Activated CD8-positive, alpha-beta T cell treated with anti-CD3 and anti-CD28 coated beads, Interleukin-2, amount 10 ng/mL, durations not matched to agents 7 days and 5 days (primary cell): Measurements from ENCODE around the gene PREP. TPM values are rescaled to one million over a fixed set of nuclear protein-coding genes. Genes with fewer than 3 reads are reported as not detected.
"Not testable (repeated sequence)": the region's sequence is repeated elsewhere in the genome, so short reads cannot be mapped to it uniquely, and the experiment has no call there.

Experiments used
- ATAC-seq: fragments of 150-1000 bp; cut with Tn5 transposase; one replicate; pipeline ENCODE4 v1.10.0; 2021; ENCODE audit warnings: moderate library complexity
- CTCF ChIA-PET: fragments of 350-600 bp; sonication (Branson Sonifier 250); formaldehyde crosslinking; loops from one replicate; lab custom pipeline; 2021; ENCODE audit warnings: antibody characterized with exemption; lab: Charles Lee
- POLR2A ChIA-PET: fragments of 350-600 bp; sonication (Branson Sonifier 250); formaldehyde crosslinking; loops from one replicate; lab custom pipeline; 2021; ENCODE audit warnings: antibody characterized with exemption; lab: Charles Lee
- DNase-seq: peaks from one replicate; pipeline ENCODE4 v3.0.0-alpha.2; 2020
- H3K27ac Mint-ChIP-seq: one replicate; pipeline ENCODE4 v1.8.0; 2021; ENCODE audit warnings: mild to moderate bottlenecking, mixed read lengths
- H3K27me3 Mint-ChIP-seq: one replicate; pipeline ENCODE4 v1.8.0; 2021; ENCODE audit warnings: low read depth, mixed read lengths
- H3K36me3 Mint-ChIP-seq: one replicate; pipeline ENCODE4 v1.8.0; 2021; ENCODE audit warnings: low read depth, mixed read lengths
- H3K4me1 Mint-ChIP-seq: one replicate; pipeline ENCODE4 v1.8.0; 2021; ENCODE audit warnings: low read depth, mixed read lengths
- H3K4me3 Mint-ChIP-seq: one replicate; pipeline ENCODE4 v1.8.0; 2021; ENCODE audit warnings: mild to moderate bottlenecking, mixed read lengths
- H3K9me3 Mint-ChIP-seq: one replicate; pipeline ENCODE4 v1.8.0; 2022; ENCODE audit warnings: mixed read lengths; ENCODE audit not compliant: insufficient read depth
- total RNA-seq, 2 experiments: library from RNA; stranded (reverse); gene quantifications; one replicate each; pipeline ENCODE4 v1.2.3, GENCODE V29; 2021

The PREP gene
- total RNA-seq, 2 experiments from 2014 or later = 42.8 to 44.1 TPM

GRCh38 chr6:105429676-105430075, 26.8 kb upstream of the PREP start:
- H3K27ac Mint-ChIP-seq = no peak overlapping the region
- H3K9me3 Mint-ChIP-seq = no peaks in the 10 kb centered on the region
- H3K27me3 Mint-ChIP-seq = peaks cover 14% of the 10 kb centered on the region
- no peaks in the 10 kb centered on the region for H3K36me3 Mint-ChIP-seq
- H3K4me3 Mint-ChIP-seq = no peak overlapping the region
- no peak for ATAC-seq
- H3K4me1 Mint-ChIP-seq = no peaks in the 10 kb centered on the region
- DNase-seq = no peak
- CTCF ChIA-PET = interaction anchor here (0.6 to 4.4 kb wide), 7 partner anchors 14 to 794 kb away, joined by 3 to 37 read pairs (median 23); partner anchors contain the start of gene PRDM1
- POLR2A ChIA-PET = no interaction called here

- ChIA-PET CTCF (interaction anchor here (1.3 kb wide), 1 partner anchor 340 kb away, joined by 7 read pairs; no protein-coding TSS in a partner anchor), POLR2A (no interaction called here)
- H3K36me3 Mint-ChIP-seq = no peaks in the 10 kb centered on the region
- DNase-seq = no peak
- ATAC-seq = no peak
- H3K27ac Mint-ChIP-seq = no peak overlapping the region
- H3K4me1 Mint-ChIP-seq = no peaks in the 10 kb centered on the region
- no peaks in the 10 kb centered on the region for H3K9me3 Mint-ChIP-seq
- peaks cover 14% of the 10 kb centered on the region for H3K27me3 Mint-ChIP-seq
- no peak overlapping the region for H3K4me3 Mint-ChIP-seq
Measured at GRCh38 chr6:105428342-105428957, 25.6 kb upstream of the PREP start.

GRCh38 chr6:105424175-105424783, 21.4 kb upstream of the PREP start:
- H3K27ac Mint-ChIP-seq = no peak overlapping the region
- H3K36me3 Mint-ChIP-seq = no peaks in the 10 kb centered on the region

GRCh38 chr6:105416971-105417370, 14.1 kb upstream of the PREP start:
- DNase-seq, H3K4me1 Mint-ChIP-seq, ATAC-seq, POLR2A ChIA-PET, H3K4me3 Mint-ChIP-seq, H3K36me3 Mint-ChIP-seq, H3K27ac Mint-ChIP-seq, CTCF ChIA-PET: not testable (repeated sequence)
- H3K9me3 Mint-ChIP-seq = peaks cover 12% of the 10 kb centered on the region
- H3K27me3 Mint-ChIP-seq = peaks cover 39% of the 10 kb centered on the region

More at GRCh38 chr6:105424175-105424783, 21.4 kb upstream of the PREP start:
- no peak overlapping the region for H3K4me3 Mint-ChIP-seq
- CTCF ChIA-PET = interaction anchor here (1.9 to 2.7 kb wide), 2 partner anchors 336 kb away, joined by 11 to 23 read pairs; no protein-coding TSS in a partner anchor
- H3K27me3 Mint-ChIP-seq = peaks cover 15% of the 10 kb centered on the region
- DNase-seq (peak; percentile 77), ATAC-seq (peak; percentile 75)
- no peaks in the 10 kb centered on the region for H3K4me1 Mint-ChIP-seq
- POLR2A ChIA-PET = no interaction called here
- H3K9me3 Mint-ChIP-seq = no peaks in the 10 kb centered on the region

- ChIA-PET POLR2A (no interaction called here), CTCF (no interaction called here)
- H3K9me3 Mint-ChIP-seq = no peaks in the 10 kb centered on the region
- no peaks in the 10 kb centered on the region for H3K4me1 Mint-ChIP-seq
- DNase-seq (no peak), ATAC-seq (no peak)
- peaks cover 33% of the 10 kb centered on the region for H3K27me3 Mint-ChIP-seq
- H3K27ac Mint-ChIP-seq = no peak overlapping the region
- H3K36me3 Mint-ChIP-seq = no peaks in the 10 kb centered on the region
- no peak overlapping the region for H3K4me3 Mint-ChIP-seq
Measured at GRCh38 chr6:105409734-105410133, 6.9 kb upstream of the PREP start.

GRCh38 chr6:105402090-105402938, 568 bp downstream of the PREP start:
- CTCF ChIA-PET = interaction anchor here (0.6 to 1.3 kb wide), 29 partner anchors 9 to 1179 kb away, joined by 3 to 21 read pairs (median 4); no protein-coding TSS in a partner anchor
- POLR2A ChIA-PET = interaction anchor here (1.0 kb wide), 1 partner anchor 923 kb away, joined by 4 read pairs; the partner anchor contains the start of gene ATG5
- peaks cover 5% of the 10 kb centered on the region for H3K36me3 Mint-ChIP-seq
- H3K27me3 Mint-ChIP-seq = peaks cover under 1% of the 10 kb centered on the region
- H3K4me3 Mint-ChIP-seq = peak overlapping the region; percentile 91
- no peaks in the 10 kb centered on the region for H3K9me3 Mint-ChIP-seq
- peak overlapping the region; percentile 82 for H3K27ac Mint-ChIP-seq
- H3K4me1 Mint-ChIP-seq = peaks cover 56% of the 10 kb centered on the region
- DNase-seq (peak; percentile 60), ATAC-seq (peak; percentile 5)

- peaks cover 6% of the 10 kb centered on the region for H3K36me3 Mint-ChIP-seq
- H3K4me3 Mint-ChIP-seq = peak overlapping the region; percentile 91
- no peaks in the 10 kb centered on the region for H3K9me3 Mint-ChIP-seq
- peaks cover 56% of the 10 kb centered on the region for H3K4me1 Mint-ChIP-seq
- no peak for DNase-seq
- H3K27ac Mint-ChIP-seq = no peak overlapping the region
- no peaks in the 10 kb centered on the region for H3K27me3 Mint-ChIP-seq
- no peak for ATAC-seq
- ChIA-PET POLR2A (no interaction called here), CTCF (interaction anchor here (1.1 to 1.3 kb wide), 3 partner anchors 20 to 314 kb away, joined by 3 to 8 read pairs (median 4); no protein-coding TSS in a partner anchor)
Measured at GRCh38 chr6:105401247-105402089, 1.4 kb downstream of the PREP start.

- no peak overlapping the region for H3K27ac Mint-ChIP-seq
- ChIA-PET POLR2A (no interaction called here), CTCF (interaction anchor here (1.0 to 1.3 kb wide), 2 partner anchors 53 to 313 kb away, joined by 4 to 5 read pairs; no protein-coding TSS in a partner anchor)
- ATAC-seq (no peak), DNase-seq (no peak)
- H3K36me3 Mint-ChIP-seq = peaks cover 14% of the 10 kb centered on the region
- no peaks in the 10 kb centered on the region for H3K27me3 Mint-ChIP-seq
- H3K4me1 Mint-ChIP-seq = peaks cover 56% of the 10 kb centered on the region
- no peaks in the 10 kb centered on the region for H3K9me3 Mint-ChIP-seq
- no peak overlapping the region for H3K4me3 Mint-ChIP-seq
Measured at GRCh38 chr6:105400501-105400900, 2.4 kb downstream of the PREP start.

GRCh38 chr6:105398859-105399258, 4.0 kb downstream of the PREP start:
- H3K36me3 Mint-ChIP-seq = peaks cover 19% of the 10 kb centered on the region
- no peak overlapping the region for H3K4me3 Mint-ChIP-seq
- DNase-seq (no peak), ATAC-seq (no peak)
- H3K27ac Mint-ChIP-seq = no peak overlapping the region
- H3K9me3 Mint-ChIP-seq = no peaks in the 10 kb centered on the region
- CTCF ChIA-PET = interaction anchor here (2.4 kb wide), 1 partner anchor 311 kb away, joined by 20 read pairs; no protein-coding TSS in a partner anchor
- no peaks in the 10 kb centered on the region for H3K27me3 Mint-ChIP-seq
- peaks cover 53% of the 10 kb centered on the region for H3K4me1 Mint-ChIP-seq
- POLR2A ChIA-PET = no interaction called here

- Mint-ChIP-seq H3K27ac (peak overlapping the region; percentile 17), H3K36me3 (peaks cover 19% of the 10 kb centered on the region), H3K27me3 (no peaks in the 10 kb centered on the region), H3K4me3 (no peak overlapping the region), H3K9me3 (no peaks in the 10 kb centered on the region), H3K4me1 (peaks cover 50% of the 10 kb centered on the region)
- ChIA-PET POLR2A (interaction anchor here (0.5 to 0.6 kb wide), 2 partner anchors 58 to 146 kb away, joined by 3 read pairs; no protein-coding TSS in a partner anchor), CTCF (interaction anchor here (0.8 to 2.4 kb wide), 5 partner anchors 9 to 825 kb away, joined by 3 to 20 read pairs (median 3); no protein-coding TSS in a partner anchor)
- DNase-seq (peak; percentile 22), ATAC-seq (no peak)
Measured at GRCh38 chr6:105397987-105398386, 4.9 kb downstream of the PREP start.
